ENCODE results near the gene SPOCK1.
A peak's percentile ranks its signal among the peaks of the same experiment; 100 is the strongest.

DNA sequence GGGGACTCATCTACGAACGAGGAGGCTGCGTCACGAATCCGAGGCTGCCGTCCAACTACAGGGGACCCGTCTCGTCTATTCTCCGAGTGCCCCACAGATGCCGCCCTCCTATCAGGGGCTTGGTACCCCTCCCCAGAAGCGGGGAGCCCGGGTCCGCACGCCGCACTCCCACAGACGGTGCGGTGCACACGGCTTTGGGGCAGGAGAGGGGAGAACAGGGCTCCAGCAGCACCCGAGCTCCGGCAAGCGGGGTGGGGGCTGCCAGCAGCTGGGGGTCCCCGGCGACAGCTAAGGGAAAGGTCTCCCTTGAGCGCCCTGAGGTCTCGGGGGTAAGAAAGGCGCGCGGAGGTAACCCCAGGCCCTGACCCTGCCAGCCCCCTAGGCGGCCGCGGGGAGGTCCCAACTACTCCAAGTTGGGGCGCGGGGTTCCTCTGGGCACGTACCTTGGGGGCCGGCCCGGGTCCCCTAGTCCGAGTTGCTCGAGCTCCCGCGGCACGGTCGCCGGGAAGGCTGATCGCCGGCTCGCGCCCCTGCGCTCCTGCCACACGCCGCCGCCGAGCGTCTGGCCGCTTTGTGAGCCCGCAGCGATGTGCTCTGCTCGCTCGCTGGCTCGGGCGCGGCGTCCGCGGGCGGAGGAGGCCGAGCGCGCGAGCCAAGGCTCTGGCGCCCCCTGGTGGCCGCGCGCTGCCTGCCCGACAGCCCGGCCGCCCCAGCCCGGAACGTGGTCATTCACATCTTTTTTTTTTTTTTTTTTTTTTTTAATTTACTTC, at the start of gene SPOCK1:
- no peak for TF ChIP-seq POLR2A (IDR thresholded peaks at IDR 0.05)
- TF ChIP-seq, protein P1, sequence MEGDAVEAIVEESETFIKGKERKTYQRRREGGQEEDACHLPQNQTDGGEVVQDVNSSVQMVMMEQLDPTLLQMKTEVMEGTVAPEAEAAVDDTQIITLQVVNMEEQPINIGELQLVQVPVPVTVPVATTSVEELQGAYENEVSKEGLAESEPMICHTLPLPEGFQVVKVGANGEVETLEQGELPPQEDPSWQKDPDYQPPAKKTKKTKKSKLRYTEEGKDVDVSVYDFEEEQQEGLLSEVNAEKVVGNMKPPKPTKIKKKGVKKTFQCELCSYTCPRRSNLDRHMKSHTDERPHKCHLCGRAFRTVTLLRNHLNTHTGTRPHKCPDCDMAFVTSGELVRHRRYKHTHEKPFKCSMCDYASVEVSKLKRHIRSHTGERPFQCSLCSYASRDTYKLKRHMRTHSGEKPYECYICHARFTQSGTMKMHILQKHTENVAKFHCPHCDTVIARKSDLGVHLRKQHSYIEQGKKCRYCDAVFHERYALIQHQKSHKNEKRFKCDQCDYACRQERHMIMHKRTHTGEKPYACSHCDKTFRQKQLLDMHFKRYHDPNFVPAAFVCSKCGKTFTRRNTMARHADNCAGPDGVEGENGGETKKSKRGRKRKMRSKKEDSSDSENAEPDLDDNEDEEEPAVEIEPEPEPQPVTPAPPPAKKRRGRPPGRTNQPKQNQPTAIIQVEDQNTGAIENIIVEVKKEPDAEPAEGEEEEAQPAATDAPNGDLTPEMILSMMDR (IDR thresholded peaks at IDR 0.05) = peak; percentile 39 to 82 (median 64)

Data from Peyer's patch (tissue), 4 donors.